Astrocyte of the spinal cord (primary cell): ENCODE measurements around the gene NUDT22.

ENCODE experiments used
- DNase-seq: peaks from one replicate; pipeline ENCODE4 v3.0.0; 2011; ENCODE audit warnings: low read depth, low spot score
- H3K4me3 ChIP-seq: 2 replicates; pipeline ENCODE4 v1.5.1; 2011; ENCODE audit warnings: low read depth, mild to moderate bottlenecking, low read length, moderate library complexity
- in situ Hi-C: cut with HindIII; loops from 2 replicates; pipeline ENCODE4 v1.10.0; 2017; ENCODE audit warnings: low sequenced_read_pairs
- TF ChIP-seq, protein P1 (sequence below): IDR thresholded peaks from 2 replicates; pipeline ENCODE4 v1.5.1; 2012; ENCODE audit warnings: low read depth, mild to moderate bottlenecking, low read length, inconsistent platforms

NUDT22 gene

DNA sequence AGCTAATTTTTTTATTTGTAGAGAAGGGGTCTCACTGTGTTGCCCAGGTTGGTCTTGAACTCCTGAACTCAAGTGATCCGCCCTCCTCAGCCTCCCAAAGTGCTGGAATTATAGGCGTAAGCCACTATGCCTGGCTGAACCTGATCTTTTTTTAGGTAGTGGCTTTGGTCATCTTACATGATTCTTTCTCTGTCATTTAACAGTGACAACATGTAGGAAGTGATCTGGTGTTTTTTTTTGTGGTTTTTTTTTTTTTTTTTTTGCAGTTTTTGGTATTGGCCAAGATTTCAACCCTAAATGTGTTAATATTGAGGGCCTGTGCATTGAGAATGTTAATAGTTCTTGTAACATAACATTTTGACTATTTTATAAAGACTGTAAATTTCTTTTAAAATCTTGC lies 27.6 kb upstream of the NUDT22 start:
- H3K4me3 ChIP-seq, result no peak overlapping the region
- no peak for DNase-seq
- in situ Hi-C loops, result no loop called here

DNA sequence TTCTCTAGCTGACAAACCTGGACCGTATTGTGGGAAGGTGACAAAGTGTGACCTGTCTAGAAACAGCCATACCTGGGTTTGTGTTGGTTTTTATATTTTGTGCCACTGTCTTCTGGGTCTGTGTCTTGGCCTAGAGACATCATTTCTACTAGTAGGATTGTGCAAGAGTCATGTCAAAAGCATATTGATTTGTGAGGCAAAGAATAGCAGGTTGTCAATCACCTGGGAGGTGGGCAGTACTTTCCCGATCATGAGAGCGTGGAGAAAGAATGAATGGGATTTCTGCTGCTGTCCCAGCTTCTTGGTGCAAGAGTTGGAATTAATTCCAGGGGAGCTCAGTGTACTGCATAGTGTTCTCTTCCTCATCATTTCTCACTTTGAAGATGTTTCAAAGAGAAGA lies 24.5 kb upstream of the NUDT22 start:
- H3K4me3 ChIP-seq, result no peak overlapping the region
- in situ Hi-C loops, result no loop called here
- DNase-seq, result no peak
- TF ChIP-seq, protein P1, sequence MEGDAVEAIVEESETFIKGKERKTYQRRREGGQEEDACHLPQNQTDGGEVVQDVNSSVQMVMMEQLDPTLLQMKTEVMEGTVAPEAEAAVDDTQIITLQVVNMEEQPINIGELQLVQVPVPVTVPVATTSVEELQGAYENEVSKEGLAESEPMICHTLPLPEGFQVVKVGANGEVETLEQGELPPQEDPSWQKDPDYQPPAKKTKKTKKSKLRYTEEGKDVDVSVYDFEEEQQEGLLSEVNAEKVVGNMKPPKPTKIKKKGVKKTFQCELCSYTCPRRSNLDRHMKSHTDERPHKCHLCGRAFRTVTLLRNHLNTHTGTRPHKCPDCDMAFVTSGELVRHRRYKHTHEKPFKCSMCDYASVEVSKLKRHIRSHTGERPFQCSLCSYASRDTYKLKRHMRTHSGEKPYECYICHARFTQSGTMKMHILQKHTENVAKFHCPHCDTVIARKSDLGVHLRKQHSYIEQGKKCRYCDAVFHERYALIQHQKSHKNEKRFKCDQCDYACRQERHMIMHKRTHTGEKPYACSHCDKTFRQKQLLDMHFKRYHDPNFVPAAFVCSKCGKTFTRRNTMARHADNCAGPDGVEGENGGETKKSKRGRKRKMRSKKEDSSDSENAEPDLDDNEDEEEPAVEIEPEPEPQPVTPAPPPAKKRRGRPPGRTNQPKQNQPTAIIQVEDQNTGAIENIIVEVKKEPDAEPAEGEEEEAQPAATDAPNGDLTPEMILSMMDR, result no peak

More for the DNA sequence above, 27.6 kb upstream of the NUDT22 start:
- TF ChIP-seq, protein P1, result no peak

DNA sequence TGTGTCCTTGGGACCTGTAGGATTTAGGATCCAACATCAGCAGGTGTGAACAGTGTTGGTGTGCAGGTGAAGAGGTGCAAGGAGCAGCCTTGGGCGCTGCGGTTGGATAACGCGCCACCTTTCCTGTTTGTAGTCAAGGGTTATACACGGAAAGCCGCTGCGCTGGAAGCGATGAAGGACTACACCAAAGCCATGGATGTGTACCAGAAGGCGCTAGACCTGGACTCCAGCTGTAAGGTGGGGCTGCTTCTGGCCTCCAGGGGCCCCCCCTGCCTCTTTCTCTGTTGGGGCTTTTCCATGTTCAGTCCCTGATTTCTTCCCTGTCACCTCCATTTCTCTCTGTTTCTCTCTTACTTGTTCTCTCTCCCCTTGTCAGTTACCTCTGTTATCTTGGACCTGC lies 23.1 kb upstream of the NUDT22 start:
- no peak for DNase-seq
- no peak overlapping the region for H3K4me3 ChIP-seq
- in situ Hi-C loops, result no loop called here
- TF ChIP-seq, protein P1, result no peak

DNA sequence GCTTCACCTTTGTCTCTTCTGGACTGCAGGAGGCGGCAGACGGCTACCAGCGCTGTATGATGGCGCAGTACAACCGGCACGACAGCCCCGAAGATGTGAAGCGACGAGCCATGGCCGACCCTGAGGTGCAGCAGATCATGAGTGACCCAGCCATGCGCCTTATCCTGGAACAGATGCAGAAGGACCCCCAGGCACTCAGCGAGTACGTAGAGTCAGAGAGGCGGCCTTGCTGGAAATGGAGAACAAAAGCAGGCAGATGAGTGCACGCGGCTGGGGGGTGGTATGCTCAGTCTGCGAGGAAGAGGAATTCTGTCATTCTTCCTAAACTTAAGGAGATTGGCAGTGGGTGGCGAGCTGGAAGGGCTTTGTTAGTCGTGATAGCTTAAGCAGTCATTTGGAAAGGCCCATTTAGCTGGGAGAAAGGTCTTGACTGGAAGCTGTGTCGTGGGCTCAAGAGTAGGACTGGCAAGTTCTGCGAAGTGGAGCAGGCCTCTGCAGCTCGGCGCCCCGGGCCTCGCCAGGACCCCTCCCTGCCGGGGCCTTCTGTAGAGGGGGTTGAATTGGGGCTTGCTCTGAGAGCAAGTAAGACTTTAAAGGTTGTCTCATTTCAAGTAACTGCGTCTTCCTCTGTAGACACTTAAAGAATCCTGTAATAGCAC lies 22.5 kb upstream of the NUDT22 start:
- TF ChIP-seq, protein P1, result no peak
- DNase-seq, result no peak
- in situ Hi-C loops, result no loop called here
- no peak overlapping the region for H3K4me3 ChIP-seq

DNA sequence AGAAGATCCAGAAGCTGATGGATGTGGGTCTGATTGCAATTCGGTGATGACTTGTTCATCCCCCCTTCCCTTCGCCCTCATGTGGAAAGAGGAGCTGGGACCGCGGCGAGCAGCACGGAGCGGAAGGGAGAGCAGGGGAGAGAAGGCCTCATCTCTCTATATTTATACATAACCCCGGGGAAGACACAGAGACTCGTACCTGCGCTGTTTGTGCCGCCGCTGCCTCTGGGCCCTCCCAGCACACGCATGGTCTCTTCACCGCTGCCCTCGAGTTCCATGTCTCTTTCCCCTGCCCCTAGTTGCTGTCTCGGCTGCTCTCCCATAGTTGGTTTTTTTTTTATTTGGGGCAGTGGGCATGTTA lies 22.0 kb upstream of the NUDT22 start:
- no peak for DNase-seq
- in situ Hi-C loops, result no loop called here
- TF ChIP-seq, protein P1, result no peak
- H3K4me3 ChIP-seq, result no peak overlapping the region

DNA sequence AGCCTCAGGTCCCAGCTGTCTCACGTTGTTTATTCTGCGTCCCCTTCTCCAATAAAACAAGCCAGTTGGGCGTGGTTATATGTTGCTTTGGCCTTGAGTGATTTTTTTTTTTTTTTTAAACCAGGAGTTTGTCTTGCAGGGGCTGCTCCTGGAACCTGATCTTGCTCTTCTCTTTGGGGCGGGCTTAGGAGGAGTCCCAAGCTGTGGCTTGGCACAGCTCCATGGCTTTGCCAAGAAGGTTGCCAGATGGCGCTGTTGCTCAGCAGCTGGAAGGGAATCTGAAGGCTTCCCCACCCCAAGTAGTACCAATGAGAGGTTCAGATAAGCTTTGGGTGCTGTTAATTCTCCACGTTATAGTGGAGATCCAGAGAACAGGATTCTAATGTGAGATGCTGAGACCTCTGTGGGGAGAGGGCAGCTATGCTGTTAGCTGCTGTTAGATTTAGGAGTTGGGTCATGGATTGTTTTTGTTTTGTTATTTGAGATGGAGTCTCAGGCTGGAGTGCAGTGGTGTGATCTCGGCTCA lies 21.5 kb upstream of the NUDT22 start:
- TF ChIP-seq, protein P1, result peak; percentile 80
- DNase-seq, result peak; percentile 96
- in situ Hi-C loops, result no loop called here
- H3K4me3 ChIP-seq, result no peak overlapping the region
